UCSD-AML1 (cell line): Measurements from ENCODE around the gene SLC37A2.
"Not testable (repeated sequence)": the region's sequence is repeated elsewhere in the genome, so short reads cannot be mapped to it uniquely, and the experiment has no call there.

Experiments used
- DNase-seq: peaks from one replicate; lab custom pipeline; 2025; ENCODE audit not compliant: unreplicated experiment; lab: John Stamatoyannopoulos, UW

SLC37A2 gene

DNA sequence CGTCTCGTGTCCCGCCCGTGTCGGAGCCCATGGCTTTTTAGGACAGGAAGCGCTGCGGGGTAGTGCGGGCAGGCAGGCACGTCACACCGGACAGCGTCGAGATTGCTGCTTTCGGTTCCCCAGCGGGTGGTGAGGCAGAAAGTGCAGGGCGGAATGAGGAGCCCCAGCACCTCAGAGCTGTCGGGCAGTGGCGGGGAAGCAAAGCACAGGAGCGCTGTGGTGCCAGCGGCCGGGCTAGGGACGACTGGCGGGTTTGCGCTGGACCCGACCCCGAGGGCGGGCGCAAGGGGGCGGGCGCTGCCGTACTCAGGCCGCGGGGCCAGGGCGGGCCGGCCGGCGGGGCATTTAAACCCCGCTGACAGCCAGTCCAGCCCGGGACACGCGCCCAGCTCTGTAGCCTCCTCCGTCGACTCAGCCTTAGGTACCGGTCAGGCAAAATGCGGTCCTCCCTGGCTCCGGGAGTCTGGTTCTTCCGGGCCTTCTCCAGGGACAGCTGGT lies at the start of gene SLC37A2:
SLC37A2 (plus strand) TSS at position 375 of the 498 bp plus-strand sequence; CDS start at position 438, 63 bp downstream.
- DNase-seq = peak; percentile 42

DNA sequence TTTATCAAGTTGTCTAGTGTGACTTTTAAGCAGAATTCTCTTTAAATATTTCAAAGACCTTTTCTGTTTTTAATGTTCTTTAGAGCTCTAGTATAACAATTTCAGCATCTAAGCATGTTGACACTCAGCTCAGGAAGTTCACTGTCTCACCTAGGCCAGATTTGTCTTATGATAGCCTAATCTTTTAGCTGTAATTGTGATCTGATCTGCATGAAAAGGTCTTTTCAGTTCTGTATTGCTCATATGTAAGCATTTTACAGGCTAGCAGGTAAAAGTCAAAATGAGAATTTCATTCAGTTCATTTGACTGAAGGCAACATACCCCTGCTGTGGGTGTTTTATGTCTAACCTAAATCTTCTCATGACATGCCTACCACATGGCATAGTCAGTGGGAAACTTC lies 46.7 kb upstream of the SLC37A2 start:
- no peak for DNase-seq

DNA sequence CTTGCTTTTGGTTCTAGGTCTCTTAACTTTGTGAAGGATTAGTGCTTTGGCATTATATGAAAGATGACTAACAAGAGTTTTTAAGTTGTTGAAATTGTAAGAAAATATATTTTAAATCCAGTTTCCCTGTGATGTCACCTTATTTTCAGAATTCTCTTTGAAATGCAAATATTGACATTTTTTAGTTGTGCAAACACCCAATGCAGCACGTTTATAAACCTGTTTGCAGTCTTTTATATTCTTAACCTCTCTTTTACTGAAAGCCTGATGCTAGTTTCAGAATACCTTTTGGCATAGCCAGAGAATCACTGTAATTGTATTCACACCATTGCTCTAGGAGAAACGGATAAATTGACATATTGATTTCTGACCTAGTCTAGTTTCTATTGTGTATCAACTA lies 42.8 kb upstream of the SLC37A2 start:
- DNase-seq = no peak

DNA sequence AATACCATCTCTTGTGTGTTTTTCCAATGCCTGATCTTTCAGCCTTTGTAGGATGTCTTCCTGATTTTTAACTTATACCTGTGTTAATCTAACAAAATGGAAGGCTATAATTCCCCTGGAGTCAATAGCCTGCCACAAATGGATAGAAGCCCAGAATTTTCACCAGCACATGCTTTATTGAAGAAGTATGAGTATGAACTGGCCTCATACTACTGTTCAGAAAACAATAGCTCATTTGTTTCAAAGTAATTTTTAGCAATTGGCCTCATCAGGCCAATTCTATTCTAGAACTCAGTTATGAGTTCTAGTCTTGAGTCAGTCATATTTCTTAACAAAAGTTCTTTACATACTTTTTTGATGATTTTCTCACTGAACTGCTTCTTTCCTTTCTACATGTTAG lies 40.6 kb upstream of the SLC37A2 start:
- DNase-seq = no peak

DNA sequence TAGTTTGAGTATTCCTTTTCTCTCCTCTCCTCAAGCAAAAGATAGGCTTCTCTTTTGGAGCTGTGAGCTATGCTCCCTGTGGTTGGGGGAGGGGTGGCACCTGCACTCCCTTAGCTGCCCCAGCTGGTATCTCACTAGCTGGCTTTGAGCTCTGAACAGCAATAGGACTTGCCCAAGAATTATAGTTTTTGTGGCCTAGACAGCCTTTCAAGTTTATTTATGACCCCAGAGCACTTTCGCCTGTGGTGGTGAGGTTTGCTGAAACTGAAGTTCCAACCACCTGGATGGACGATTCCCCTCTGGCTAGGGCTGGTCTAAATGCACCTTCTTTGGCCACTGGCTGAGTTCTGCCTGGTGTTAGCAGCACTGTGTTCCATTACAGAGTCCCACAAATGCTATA lies 37.1 kb upstream of the SLC37A2 start:
- DNase-seq = no peak

DNA sequence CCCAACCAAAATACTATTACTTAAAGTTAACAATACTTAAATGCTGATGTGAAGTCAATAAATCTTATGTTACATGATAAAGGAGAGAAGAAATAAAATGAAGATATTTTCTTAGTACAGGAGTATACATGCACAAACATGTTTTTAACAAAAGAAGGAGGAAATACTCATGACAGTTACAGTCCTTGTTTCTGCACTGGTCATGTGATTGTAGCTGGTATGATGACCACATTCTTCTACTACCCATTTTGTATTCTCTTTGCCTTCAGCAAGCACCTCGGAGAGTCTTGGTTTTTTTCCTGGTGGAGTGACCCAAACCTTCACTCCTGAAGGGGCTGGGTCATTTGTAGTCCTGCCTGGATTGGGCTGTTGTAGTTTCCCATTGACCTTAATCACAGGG lies 33.7 kb upstream of the SLC37A2 start:
- not testable (repeated sequence) for DNase-seq

DNA sequence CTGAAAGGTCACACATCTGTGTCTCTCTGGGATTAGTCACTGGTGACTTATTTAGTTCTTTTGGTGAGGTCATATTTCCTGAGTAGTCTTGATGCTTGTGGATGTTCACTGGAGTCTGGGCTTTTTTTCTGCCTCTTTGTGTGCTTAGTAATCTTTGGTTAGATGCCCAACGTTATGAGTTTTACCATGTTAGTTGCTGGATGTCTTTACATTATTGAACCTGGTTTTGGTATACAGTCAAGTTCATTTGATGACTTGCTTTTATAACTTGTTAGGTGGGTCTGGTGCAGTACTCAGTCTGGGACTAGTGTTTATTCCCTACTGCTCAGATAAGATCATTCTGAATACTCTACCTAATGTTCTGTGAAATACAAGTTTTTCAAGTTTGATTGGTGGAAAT lies 26.2 kb upstream of the SLC37A2 start:
- no peak for DNase-seq

DNA sequence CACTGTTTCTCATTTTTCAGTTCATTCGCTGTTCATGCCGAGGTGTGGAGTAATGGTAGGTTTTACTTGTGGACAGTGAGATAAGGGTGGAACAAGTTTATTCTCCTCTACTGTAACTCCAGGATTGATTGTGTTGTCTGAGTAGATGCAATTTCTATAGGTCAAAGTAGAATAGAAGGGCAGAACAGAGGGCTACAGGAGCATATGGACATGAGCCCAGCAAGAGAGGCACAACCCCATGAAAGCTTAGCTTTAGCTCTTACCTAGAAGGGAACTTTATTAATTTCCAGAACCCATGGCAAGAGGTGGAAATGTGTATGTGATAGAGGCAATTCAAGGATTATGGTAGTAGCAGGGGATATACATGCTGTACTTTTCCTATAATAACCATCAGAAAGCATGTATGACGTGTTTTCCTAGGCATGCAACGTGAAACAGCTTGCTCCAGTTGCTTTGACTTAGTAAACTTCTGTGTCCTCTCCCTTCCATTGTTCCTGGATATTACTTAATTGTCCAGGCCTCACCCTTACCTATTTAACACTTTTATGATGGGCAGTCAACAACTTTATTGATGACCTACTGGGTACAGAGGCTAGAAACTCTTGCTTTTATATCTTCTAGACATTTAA lies 13.8 kb upstream of the SLC37A2 start:
- no peak for DNase-seq

DNA sequence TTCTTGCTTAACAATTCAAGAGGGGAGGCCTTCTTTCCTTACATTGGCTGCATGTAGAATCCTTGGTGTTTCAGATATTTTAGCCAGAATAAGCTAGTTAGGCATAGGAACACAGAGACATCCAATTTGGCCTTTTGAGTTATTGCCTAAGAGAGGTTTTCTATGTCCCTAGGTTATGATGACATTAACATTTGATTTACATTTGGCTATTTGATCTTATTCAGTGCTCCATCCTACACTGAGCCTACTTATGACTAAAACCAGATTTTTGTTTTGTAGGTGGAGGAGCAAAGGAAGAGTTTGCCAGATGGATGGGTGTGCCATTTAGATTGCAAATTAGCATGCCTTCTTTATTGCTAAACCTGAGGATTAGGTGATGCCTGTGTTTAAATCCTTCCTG lies 11.1 kb upstream of the SLC37A2 start:
- no peak for DNase-seq

DNA sequence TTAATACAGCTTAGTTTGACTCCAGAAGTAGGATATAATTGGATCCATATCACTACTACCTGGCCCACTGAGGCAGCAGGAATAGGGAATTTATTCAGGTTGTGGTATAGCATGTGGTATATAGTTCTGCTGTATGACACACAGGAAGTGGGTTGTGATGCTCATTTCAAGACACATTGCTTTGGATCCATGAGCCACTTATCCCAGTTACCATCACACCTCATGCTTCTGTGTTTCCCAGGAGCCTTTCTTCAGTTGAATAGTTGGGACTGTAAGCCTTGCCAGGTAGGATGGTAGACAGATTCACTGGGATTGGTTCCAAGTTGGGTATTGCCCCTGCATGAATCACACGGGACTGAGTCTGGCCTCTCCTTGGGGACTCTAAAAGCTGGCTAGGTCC lies 9.9 kb upstream of the SLC37A2 start:
- no peak for DNase-seq

DNA sequence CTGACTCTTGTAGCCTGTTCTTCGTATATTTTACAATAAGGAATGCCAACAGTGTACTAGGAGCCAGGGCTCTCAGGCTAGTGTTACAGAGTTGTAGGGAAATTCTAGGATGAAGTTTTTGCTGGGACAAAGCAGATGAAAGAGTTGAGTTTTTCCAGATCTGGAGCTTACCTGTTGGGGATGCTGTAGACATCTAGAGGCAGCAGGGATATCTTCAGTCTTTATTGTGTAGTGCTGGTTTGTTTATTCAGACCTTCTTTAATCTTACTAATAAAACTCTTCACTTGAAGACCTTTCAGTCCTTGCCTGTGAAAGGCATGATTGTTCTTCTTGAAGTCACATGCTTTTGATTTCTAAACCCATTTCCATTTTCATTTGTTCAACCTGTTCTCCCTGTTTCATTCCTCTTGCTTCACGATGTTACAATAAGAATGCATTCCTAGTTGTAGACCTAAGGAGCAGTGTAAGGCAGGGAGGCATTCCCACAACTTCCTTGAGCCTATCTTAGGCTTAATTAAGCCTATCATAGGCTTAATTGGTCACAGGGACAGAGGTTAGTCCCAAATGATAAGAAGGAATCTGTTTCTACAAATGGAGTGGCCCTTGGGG lies 7.9 kb upstream of the SLC37A2 start:
- no peak for DNase-seq

DNA sequence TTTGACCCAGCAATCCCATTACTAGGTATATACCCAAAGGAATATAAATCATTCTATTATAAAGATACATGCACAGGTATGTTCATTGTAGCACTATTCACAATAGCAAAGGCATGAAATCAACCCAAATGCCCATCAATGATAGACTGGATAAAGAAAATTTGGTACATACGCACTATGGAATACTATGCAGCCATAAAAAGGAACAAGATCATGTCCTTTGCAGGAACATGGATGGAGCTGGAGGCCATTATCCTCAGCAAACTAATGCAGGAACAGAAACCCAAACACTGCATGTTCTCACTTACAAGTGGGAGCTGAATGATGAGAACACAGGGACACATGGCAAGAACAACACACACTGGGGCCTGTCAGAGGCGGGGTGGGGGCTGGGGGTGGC lies 7.0 kb upstream of the SLC37A2 start:
- not testable (repeated sequence) for DNase-seq

DNA sequence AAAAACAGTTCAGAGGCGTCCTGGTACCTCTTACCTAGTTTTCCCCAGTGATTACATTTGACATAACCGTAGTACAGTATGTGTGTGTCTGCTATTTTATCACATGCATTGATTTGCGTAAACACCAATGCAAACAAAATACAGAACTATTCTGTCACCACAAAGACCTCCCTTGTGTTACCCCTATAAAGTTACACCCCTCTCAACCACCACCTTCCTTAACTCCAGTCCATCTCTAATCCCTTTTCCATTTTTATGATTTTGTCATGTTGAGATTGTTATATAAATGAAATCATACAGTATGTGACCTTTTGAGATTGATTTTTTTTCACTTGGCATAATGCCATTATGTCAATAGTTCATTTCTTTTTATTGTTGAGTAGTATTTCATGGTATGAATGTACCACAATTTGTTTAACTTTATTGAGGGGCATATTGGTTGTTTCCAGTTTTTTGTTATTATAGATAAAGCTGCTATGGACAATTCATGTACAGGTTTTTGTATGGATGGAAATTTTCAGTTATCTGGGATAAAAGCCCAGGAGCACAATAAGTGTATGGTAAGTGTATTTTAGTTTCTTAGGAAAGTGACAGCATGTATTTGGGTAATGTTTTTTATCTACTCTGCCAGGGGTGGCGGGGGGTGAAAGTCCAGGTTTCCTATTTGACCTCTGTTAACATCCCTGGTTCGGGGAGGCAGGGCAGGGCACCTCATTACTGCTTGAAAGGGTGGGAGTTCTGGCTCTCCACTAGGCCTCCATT lies 6.0 kb upstream of the SLC37A2 start:
- DNase-seq = no peak

DNA sequence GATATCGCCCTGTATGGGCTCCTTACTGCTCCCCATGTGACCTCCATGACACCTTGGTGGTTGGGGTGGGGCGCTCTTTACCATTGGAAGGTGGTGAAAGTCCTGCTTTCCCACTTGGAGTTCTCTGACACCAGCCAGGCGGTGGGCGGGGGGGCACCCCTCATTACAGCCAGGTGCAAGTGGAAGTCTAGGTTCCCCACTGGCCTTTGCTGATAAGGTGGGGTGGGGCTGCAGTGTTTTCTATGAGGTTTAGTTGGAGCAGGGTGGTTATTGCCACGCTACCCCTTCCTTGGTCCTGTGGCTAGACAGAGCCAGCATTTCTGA lies 5.5 kb upstream of the SLC37A2 start:
- DNase-seq = no peak

DNA sequence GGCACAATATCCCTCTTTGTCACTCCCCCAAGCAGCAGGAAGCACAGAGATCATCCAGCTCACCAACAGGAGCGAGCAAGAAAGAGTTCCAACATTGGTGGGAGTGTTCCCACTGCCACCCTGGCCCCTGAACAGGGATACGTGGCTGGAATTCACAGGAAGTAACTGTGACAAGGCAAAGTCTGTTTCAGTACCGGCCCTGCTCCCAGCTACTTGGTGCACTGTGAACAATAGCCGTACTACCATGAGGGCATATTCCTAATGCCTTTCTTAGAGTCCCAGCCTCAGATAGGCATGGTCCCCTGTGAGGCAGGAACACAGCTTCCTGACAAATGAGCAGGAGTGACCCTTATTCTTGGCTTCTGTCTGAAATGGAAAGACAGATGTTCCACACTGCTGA lies 1.8 kb upstream of the SLC37A2 start:
- DNase-seq = no peak

DNA sequence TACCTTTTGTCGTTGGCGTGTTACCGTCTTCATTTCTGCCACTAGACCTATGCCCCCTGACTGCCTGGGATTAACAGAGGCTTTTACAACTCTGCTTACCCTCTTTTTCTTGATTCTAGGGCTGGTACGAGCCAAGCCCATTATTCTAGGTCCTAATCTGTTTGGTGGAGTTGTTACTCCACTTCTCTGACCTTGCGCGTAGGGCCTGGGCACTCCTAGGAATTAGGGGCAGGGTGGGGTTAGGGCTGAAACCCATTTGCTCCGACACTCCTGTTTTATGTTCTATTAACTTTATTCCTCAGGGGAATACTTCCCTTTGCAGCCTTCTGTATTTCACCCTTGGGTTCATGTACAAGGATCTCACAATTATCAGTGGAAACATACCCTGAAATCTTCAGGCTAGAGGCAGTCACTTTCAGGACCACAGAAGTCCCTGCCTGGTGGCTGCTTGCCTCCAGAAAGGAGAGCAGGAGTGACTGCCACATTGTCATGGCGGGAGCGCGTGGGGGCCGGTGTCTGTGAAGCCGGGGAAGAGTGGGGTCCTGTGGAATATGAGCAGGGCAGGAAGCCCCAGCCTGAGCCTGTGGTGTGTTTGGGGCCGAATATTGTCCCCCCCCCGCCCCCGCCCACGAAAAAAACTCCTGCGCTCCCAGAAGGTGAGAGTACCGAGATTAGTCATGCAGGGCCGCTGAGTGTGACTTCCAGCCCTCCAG lies 731 bp upstream of the SLC37A2 start:
- no peak for DNase-seq

DNA sequence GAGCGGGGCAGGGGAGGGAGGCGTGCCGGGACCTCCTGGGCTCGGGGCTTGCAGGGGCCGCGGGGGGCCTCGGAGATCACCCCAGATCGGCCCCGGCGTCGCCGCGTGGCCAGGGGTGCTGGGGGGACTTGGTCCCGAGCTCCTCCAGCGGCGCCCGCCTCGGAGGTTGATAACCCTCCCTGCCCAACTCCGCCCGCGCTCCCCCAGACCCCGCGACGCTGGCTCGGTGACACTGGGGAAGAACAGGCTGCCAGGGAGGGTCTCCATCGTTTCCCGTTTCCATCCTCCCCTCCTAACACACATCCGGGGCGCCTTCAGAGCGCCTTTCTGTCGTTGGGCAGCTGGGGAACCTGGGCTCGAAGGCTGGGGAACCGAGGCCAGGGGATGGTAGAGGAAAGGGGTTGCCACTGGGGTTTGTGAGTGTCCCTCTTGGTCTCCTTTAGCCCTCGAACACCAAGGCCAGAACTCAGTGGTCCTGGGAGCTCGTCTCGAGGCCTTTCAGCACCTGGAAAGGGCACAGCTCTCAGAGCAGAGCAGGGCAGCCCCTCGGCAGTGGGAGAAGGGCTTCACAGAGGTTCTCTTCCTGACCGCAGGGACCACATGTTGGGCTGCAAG lies 431 bp downstream of the SLC37A2 start:
- DNase-seq = no peak

DNA sequence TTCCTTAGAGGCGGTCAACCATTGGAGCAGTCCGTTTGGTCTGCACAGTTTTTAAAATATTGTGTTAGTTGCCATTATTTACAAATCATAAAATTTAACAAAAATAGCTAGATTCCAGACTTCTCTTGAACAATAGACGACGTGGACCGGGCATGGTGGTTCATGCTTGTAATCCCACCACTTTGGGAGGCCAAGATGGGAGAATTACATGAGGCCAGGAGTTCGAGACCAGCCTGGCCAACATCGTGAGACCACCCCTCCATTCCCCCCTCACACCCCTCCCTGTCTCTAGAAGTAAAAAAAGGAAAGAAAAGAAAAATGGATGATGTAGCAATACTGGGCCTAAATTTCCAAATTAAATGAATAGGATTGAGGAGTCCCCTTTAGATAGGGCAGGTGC lies 965 bp downstream of the SLC37A2 start:
- no peak for DNase-seq

DNA sequence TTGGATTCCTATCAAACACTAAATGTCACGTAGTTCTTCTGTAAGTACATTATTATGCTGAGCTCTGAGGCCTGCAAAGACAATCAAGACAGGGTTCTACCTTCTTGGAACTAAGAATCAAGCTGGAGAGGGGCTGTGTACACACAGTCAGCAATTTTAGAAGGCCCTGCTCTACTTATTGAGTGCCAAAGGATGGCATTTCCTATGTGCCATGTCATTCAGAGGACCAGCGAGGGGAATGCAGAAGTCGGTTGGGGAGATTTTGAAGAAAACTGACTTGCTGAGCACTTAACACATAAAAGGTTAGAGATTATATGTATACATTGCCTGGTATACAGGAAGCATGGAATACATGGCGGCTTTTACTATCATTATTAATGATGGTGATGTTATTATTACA lies 5.3 kb downstream of the SLC37A2 start:
- DNase-seq = no peak

DNA sequence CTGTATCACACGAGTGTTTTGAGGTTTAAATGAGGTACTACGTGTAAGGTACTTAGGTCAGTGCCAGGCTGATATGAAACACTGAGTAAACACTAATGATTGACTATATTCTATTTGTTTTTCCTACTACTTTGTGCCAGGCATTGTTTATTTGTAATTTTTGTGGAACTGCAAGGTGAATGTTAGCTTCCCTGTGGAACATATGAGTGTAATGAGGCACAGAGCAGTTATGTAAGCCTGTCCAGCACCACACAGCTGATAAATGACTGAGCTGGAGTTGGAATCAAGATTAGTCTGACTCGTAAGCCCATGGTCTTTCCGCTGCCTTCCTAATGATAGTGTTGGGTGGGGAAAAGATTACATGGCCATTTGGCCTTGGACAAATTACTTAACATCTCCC lies 5.9 kb downstream of the SLC37A2 start:
- DNase-seq = no peak

DNA sequence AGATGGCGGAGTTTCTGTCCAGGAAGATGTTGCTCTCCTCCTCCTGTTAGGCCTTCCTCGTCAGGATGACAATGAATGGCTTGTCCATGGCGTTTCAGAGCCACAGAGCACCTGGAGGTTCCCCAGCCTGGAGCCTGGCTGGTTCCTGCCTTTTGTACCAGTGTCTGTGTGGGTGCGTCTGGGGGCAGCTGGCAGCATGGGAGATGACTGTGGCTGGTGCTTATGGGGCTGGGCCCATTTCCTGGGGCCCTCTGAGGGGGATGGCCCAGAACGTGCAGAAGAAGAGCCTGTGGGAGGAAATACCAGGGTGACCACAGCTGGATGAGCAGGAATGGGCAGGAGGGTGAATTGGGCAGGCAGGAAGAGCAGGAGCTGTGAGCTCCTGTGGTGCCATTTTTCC lies 6.7 kb downstream of the SLC37A2 start:
- peak; percentile 41 for DNase-seq
